Lung (tissue), 12 donors: ENCODE data around the gene ST3GAL6. TPM values are rescaled to one million over a fixed set of nuclear protein-coding genes. Genes with fewer than 3 reads are reported as not detected.
A peak's percentile ranks its signal among the peaks of the same experiment; 100 is the strongest.

ENCODE experiments used
- ATAC-seq: fragments of 200-7000 bp; cut with Tn5 transposase; one replicate; pipeline ENCODE4 v1.9.1; 2020; ENCODE audit warnings: moderate number of reproducible peaks; ENCODE audit not compliant: insufficient read depth, low FRiP score
- DNase-seq, 3 donors: peaks; one replicate each; pipeline ENCODE4 v3.0.0-alpha.2; 2013 to 2017
- H3K27ac ChIP-seq, 2 donors: one replicate each; pipeline ENCODE4 v1.5.1; 2013; ENCODE audit warnings: mild to moderate bottlenecking in 2 of 2, moderate library complexity in 2 of 2, control low read depth in 1 of 2, inconsistent platforms in 1 of 2, low read depth in 1 of 2, low read length in 1 of 2
- H3K27me3 ChIP-seq, 3 donors: one replicate each; pipeline ENCODE4 v1.5.1; 2013; ENCODE audit warnings: low read length in 2 of 3; ENCODE audit not compliant: control insufficient read depth in 3 of 3, insufficient read depth in 3 of 3
- H3K36me3 ChIP-seq, 4 donors: one replicate each; pipeline ENCODE4 v1.5.1; 2013; ENCODE audit warnings: low read length in 4 of 4, mild to moderate bottlenecking in 1 of 4, moderate library complexity in 1 of 4; ENCODE audit not compliant: control insufficient read depth in 4 of 4, insufficient read depth in 4 of 4
- H3K4me1 ChIP-seq, 5 donors: one replicate each; pipeline ENCODE4 v1.5.1; 2013; ENCODE audit warnings: low read length in 5 of 5, mild to moderate bottlenecking in 2 of 5, moderate library complexity in 1 of 5; ENCODE audit not compliant: control insufficient read depth in 5 of 5, insufficient read depth in 5 of 5
- H3K4me3 ChIP-seq: one replicate; pipeline ENCODE4 v1.5.1; 2013; ENCODE audit warnings: mild to moderate bottlenecking, control low read depth, moderate library complexity
- H3K9ac ChIP-seq, 2 donors: one replicate each; pipeline ENCODE4 v1.5.1; 2013; ENCODE audit warnings: low read length in 2 of 2, control low read depth in 1 of 2; ENCODE audit not compliant: insufficient read depth in 1 of 2
- H3K9me3 ChIP-seq, 4 donors: one replicate each; pipeline ENCODE4 v1.5.1; 2013; ENCODE audit warnings: low read length in 3 of 4, mild to moderate bottlenecking in 1 of 4, moderate library complexity in 1 of 4; ENCODE audit not compliant: control insufficient read depth in 4 of 4, insufficient read depth in 3 of 4
- WGBS, 2 donors: extraction: QIAGEN DNeasy Blood & Tissue Kit; methylation state at CpG; one replicate each; pipeline ENCODE4 v1.1.7; 2013; 5-methylcytosine and 5-hydroxymethylcytosine counted together
- polyA plus RNA-seq, 2 donors: library from polyadenylated mRNA; stranded (reverse); fragments of 200-250 nt; gene quantifications; one replicate each; pipeline ENCODE4 v1.2.1, GENCODE V29; 2013
- total RNA-seq, 2 donors: library from RNA; depleted of rRNA in 1 of 2; stranded (reverse); fragments of >200 nt in 1 of 2; gene quantifications; one replicate each; pipeline ENCODE4 v1.2.1, GENCODE V29; 2014 to 2021
- TF ChIP-seq, protein P1 (sequence below): IDR thresholded peaks from 2 replicates; pipeline ENCODE4 v1.5.1; 2012; ENCODE audit warnings: mild to moderate bottlenecking; ENCODE audit errors: control extremely low read depth, extremely low read depth
- donor health status: control.
- donor health status: control.
- donor health status: Bipolar disorder and iron deficiency.
- donor health status: healthy.
- donor health status: DM: yes; HTN: yes; CAD: no.

The ST3GAL6 gene
- total and polyA plus RNA-seq, 4 donors, result 13.6 to 22.9 (median 20.1) TPM

DNA sequence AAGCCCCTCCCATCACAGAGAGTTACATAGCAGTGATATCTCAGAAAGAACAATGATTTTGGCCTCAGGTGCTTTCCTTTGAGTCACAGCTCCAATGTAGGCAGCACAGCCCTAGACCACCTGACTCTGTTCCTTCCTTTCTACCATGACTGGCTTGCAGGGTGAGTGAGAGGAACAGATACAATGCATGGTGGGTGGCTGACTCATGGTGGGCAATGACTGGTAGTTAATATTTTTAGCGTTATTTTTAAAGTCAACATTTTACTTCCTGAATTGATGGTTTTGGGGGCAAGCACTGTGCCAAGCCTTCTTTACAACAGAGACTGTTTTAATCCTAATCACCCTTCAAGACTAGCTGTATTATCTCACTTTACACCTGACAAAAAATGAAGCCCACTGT lies 32.8 kb upstream of the ST3GAL6 start:
- Histone ChIP-seq H3K36me3 (no peaks in the 10 kb centered on the region), H3K4me3 (no peak overlapping the region), H3K9me3 (no peaks in the 10 kb centered on the region), H3K27me3 (peaks cover 0 to 2% (median 0%) of the 10 kb centered on the region in 3 donors), H3K9ac (no peak overlapping the region), H3K4me1 (peaks cover 0 to 14% (median 3%) of the 10 kb centered on the region in 5 donors), H3K27ac (no peak overlapping the region)
- 19 to 46% methylated on average over 1 of the region's 1 CpG for WGBS, 2 donors
- TF ChIP-seq, protein P1, sequence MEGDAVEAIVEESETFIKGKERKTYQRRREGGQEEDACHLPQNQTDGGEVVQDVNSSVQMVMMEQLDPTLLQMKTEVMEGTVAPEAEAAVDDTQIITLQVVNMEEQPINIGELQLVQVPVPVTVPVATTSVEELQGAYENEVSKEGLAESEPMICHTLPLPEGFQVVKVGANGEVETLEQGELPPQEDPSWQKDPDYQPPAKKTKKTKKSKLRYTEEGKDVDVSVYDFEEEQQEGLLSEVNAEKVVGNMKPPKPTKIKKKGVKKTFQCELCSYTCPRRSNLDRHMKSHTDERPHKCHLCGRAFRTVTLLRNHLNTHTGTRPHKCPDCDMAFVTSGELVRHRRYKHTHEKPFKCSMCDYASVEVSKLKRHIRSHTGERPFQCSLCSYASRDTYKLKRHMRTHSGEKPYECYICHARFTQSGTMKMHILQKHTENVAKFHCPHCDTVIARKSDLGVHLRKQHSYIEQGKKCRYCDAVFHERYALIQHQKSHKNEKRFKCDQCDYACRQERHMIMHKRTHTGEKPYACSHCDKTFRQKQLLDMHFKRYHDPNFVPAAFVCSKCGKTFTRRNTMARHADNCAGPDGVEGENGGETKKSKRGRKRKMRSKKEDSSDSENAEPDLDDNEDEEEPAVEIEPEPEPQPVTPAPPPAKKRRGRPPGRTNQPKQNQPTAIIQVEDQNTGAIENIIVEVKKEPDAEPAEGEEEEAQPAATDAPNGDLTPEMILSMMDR, result no peak
- DNase-seq (no peak), ATAC-seq (no peak)

DNA sequence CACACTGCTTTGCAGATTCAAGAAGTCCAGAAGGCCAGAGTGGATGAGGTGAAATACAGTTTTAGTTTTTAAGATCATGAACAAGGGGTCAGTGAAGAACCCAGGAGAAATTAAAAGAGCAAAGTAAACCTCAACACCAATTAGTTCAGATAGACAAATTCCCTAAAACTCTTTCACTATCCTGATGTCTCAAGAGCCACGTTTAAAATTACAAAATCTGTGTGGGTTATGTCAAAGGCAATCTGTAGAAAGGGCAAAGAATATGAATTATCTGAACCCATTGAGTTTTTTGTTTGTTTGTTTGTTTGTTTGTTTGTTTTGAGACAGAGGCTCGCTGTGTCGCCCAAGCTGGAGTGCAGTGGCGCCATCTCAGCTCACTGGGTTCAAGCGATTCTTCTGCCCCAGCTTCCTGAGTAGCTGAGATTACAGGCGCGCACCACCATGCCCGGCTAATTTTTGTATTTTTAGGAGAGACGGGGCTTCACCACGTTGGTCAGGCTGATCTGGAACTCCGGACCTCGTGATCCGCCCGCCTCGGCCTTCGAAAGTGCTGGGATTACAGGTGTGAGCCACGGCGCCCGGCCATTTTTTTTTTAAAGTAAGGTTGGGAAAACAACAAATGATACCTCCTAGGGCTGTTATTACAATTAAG lies 32.1 kb upstream of the ST3GAL6 start:
- Histone ChIP-seq H3K9me3 (no peaks in the 10 kb centered on the region), H3K36me3 (no peaks in the 10 kb centered on the region), H3K9ac (no peak overlapping the region), H3K27me3 (peaks cover 0 to 2% (median 0%) of the 10 kb centered on the region in 3 donors), H3K27ac (no peak overlapping the region), H3K4me1 (peaks cover 0 to 14% (median 0%) of the 10 kb centered on the region in 5 donors), H3K4me3 (no peak overlapping the region)
- TF ChIP-seq, protein P1, result no peak
- WGBS, 2 donors, result 92% methylated on average over 19 of the region's 19 CpGs
- ATAC-seq (no peak), DNase-seq (no peak)

DNA sequence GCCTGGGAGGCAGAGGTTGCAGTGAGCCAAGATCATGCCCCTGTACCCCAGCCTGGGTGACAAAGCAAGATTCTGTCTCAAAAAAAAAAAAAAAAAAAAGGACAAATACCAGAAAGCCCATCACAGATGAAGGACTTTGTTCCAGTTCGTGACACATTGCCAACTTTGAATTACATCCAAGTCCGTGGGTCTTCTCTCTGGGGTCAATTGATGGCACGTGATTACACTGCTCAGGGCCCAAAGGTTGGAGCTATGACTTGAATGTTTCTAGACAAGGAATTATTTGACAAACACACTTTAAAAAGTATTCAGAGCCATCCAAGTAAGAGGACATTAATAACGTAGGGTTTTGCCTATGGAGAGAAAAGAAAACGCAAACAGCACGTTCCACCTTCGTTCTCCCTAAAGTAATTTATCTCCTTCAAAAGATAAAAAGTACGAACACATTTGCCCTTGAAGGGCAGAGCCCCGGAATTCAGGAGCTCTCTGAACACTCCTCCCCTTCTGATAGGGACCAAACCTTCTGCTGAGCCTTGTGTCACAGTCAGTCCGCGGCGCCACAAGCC lies 31.3 kb upstream of the ST3GAL6 start:
- no peaks in the 10 kb centered on the region for H3K9me3 ChIP-seq
- H3K9ac ChIP-seq, result peak overlapping the region in 1 of 2 donors; percentile 26
- TF ChIP-seq, protein P1, result no peak
- 3 to 4% methylated on average over 12 of the region's 12 CpGs for WGBS, 2 donors
- peaks cover 0 to 14% (median 0%) of the 10 kb centered on the region in 5 donors for H3K4me1 ChIP-seq
- DNase-seq (peak in 1 of 3 donors; percentile 63), ATAC-seq (peak; percentile 39)
- no peaks in the 10 kb centered on the region for H3K36me3 ChIP-seq
- peak overlapping the region; percentile 74 for H3K4me3 ChIP-seq
- peaks cover 0 to 2% (median 0%) of the 10 kb centered on the region in 3 donors for H3K27me3 ChIP-seq
- peak overlapping the region; percentile 76 to 96 for H3K27ac ChIP-seq
